Type B pancreatic cell (in vitro differentiated cells): ENCODE data around the gene GRXCR2. TPM values are rescaled to one million over a fixed set of nuclear protein-coding genes. Genes with fewer than 3 reads are reported as not detected.
A peak's percentile ranks its signal among the peaks of the same experiment; 100 is the strongest.

Experiments used
- DNase-seq: peaks from one replicate; pipeline ENCODE4 v3.0.0; 2021; ENCODE audit warnings: mixed read lengths; ENCODE audit not compliant: unreplicated experiment; ENCODE audit errors: extremely low spot score
- H3K27ac Mint-ChIP-seq: 2 replicates; pipeline ENCODE4 v1.8.0; 2021; ENCODE audit warnings: mild to moderate bottlenecking, mixed read lengths
- H3K27me3 Mint-ChIP-seq: 2 replicates; pipeline ENCODE4 v1.8.0; 2021; ENCODE audit warnings: mixed read lengths
- H3K36me3 Mint-ChIP-seq: 2 replicates; pipeline ENCODE4 v1.8.0; 2021; ENCODE audit warnings: mixed read lengths
- H3K4me1 Mint-ChIP-seq: one replicate; pipeline ENCODE4 v1.8.0; 2021; ENCODE audit warnings: mixed read lengths; ENCODE audit not compliant: unreplicated experiment
- H3K4me3 Mint-ChIP-seq: 2 replicates; pipeline ENCODE4 v1.8.0; 2021; ENCODE audit warnings: mild to moderate bottlenecking, mixed read lengths
- H3K9me3 Mint-ChIP-seq: 2 replicates; pipeline ENCODE4 v1.8.0; 2021; ENCODE audit warnings: mixed read lengths
- CTCF ChIP-seq: fragments of 200-600 bp; sonication (generic); conservative IDR thresholded peaks from 2 replicates; pipeline ENCODE4 v1.5.0; 2021; ENCODE audit warnings: antibody characterized with exemption, mild to moderate bottlenecking
- total RNA-seq: library from RNA; stranded (reverse); gene quantifications from 2 replicates; pipeline ENCODE4 v1.2.1, GENCODE V29; 2021; ENCODE audit warnings: low replicate concordance

GRXCR2 gene
- total RNA-seq, 1 donor from 2014 or later: not detected

- Mint-ChIP-seq H3K27me3 (peaks cover 6% of the 10 kb centered on the region), H3K36me3 (no peaks in the 10 kb centered on the region)
These were observed 38.4 kb upstream of the GRXCR2 start for GRCh38 chr5:145911164-145911563.

DNA sequence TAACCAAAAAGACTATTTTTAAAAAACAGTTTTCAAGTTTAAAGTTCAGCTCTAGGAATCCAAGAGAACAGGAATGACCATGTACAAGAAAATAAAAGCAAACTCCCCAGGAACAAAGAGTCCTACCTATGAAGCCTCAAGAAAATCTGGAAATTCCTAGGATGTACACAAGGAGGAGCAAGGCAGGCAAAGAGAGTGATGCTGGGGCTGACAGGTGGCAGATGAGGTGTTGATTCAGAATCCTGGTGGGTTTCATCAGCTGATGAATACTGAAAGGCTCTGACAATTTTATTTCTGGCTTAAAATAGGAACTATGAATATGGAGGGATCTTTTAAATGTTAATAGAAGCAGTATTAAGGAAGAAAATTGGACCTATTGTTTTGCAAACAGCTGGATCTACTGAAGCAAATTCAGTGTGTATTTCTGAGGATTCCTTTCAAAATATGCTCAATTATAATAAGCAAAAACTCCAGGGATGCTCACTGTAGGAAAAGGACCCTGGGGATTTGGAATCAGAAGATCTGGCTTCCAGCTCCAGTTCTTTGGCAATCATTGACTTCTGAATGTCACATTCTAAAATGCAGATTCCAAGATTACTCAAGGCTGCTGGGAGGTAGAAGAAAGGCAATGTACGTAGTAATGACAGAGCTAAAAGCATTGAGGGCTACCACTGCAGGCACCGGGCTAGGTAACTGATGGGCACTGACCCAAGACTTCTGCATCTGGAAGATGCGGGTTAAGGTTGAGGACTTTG lies 35.6 kb upstream of the GRXCR2 start:
- peaks cover 6% of the 10 kb centered on the region for H3K27me3 Mint-ChIP-seq

More at GRCh38 chr5:145911164-145911563, 38.4 kb upstream of the GRXCR2 start:
- Mint-ChIP-seq H3K4me3 (no peak overlapping the region), H3K9me3 (no peaks in the 10 kb centered on the region), H3K4me1 (peaks cover 4% of the 10 kb centered on the region), H3K27ac (no peak overlapping the region)
- TF ChIP-seq CTCF: no peak
- DNase-seq: no peak

GRCh38 chr5:145906401-145906800 lies 33.6 kb upstream of the GRXCR2 start:
- Mint-ChIP-seq H3K9me3 (no peaks in the 10 kb centered on the region), H3K27me3 (peaks cover 6% of the 10 kb centered on the region), H3K36me3 (no peaks in the 10 kb centered on the region), H3K4me1 (no peaks in the 10 kb centered on the region), H3K27ac (no peak overlapping the region), H3K4me3 (no peak overlapping the region)
- no peak for TF ChIP-seq CTCF
- no peak for DNase-seq

More for the DNA sequence above, 35.6 kb upstream of the GRXCR2 start:
- no peak for DNase-seq
- H3K4me3 Mint-ChIP-seq: no peak overlapping the region
- peak; percentile 22 for TF ChIP-seq CTCF
- no peaks in the 10 kb centered on the region for H3K4me1 Mint-ChIP-seq
- H3K27ac Mint-ChIP-seq: no peak overlapping the region
- no peaks in the 10 kb centered on the region for H3K36me3 Mint-ChIP-seq
- no peaks in the 10 kb centered on the region for H3K9me3 Mint-ChIP-seq

DNA sequence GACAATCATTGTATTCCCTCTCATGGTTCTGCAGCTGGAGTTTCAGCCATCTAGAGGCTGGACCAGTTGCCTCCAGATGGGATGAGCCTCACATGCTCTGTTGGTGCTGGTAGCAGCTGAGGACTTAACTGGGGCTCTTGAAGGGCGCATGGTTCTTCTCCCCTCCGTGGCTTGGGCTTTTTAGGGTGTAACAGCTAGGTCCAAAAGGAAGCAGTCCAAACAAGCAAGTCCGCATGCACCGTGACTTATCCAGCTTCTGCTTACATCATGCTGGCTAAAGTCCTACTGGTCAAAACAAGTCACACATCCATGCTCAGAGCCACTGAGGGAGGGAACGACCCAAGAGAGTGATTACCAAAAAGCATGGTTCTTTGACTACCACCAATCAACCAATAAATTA lies 31.9 kb upstream of the GRXCR2 start:
- no peak for DNase-seq
- Mint-ChIP-seq H3K36me3 (no peaks in the 10 kb centered on the region), H3K9me3 (peaks cover 7% of the 10 kb centered on the region), H3K27me3 (peaks cover 6% of the 10 kb centered on the region), H3K27ac (no peak overlapping the region), H3K4me3 (no peak overlapping the region), H3K4me1 (no peaks in the 10 kb centered on the region)
- TF ChIP-seq CTCF: no peak

GRCh38 chr5:145903867-145904266 lies 31.1 kb upstream of the GRXCR2 start:
- no peaks in the 10 kb centered on the region for H3K4me1 Mint-ChIP-seq
- peaks cover 8% of the 10 kb centered on the region for H3K9me3 Mint-ChIP-seq
- H3K36me3 Mint-ChIP-seq: no peaks in the 10 kb centered on the region
- no peak overlapping the region for H3K27ac Mint-ChIP-seq
- no peak for TF ChIP-seq CTCF
- DNase-seq: no peak
- no peak overlapping the region for H3K4me3 Mint-ChIP-seq
- H3K27me3 Mint-ChIP-seq: peaks cover 6% of the 10 kb centered on the region
